A673 (cell line): ENCODE results near the gene SMARCC2. TPM values are rescaled to one million over a fixed set of nuclear protein-coding genes. Genes with fewer than 3 reads are reported as not detected.

Experiments
- BruUV-seq: library from RNA; stranded (reverse); fragments of 400-500 nt; replicated peaks from 2 replicates; lab custom pipeline; 2021; lab: Mats Ljungman, UMichigan
- CTCF ChIA-PET: fragments of 300-600 bp; sonication (Branson Sonifier 250); formaldehyde crosslinking; loops from one replicate; lab custom pipeline; 2022; ENCODE audit warnings: antibody characterized with exemption; lab: Charles Lee
- POLR2A ChIA-PET: fragments of 300-600 bp; sonication (Branson Sonifier 250); formaldehyde crosslinking; loops from one replicate; lab custom pipeline; 2022; ENCODE audit warnings: antibody characterized with exemption; ENCODE audit not compliant: low non-redundant PET; lab: Charles Lee
- DNase-seq: peaks from one replicate; pipeline ENCODE4 v3.0.0-alpha.2; 2015; ENCODE audit warnings: low spot score
- H3K27ac ChIP-seq: fragments of 200-600 bp; sonication (generic); 2 replicates; pipeline ENCODE4 v1.5.1; 2016; ENCODE audit warnings: mixed run types, low read depth, mild to moderate bottlenecking, mixed read lengths, antibody characterized with exemption, low read length; ENCODE audit not compliant: poor library complexity, severe bottlenecking
- H3K27me3 ChIP-seq: fragments of 200-600 bp; sonication (generic); replicated peaks from 2 replicates; pipeline ENCODE4 v1.6.1; 2017; ENCODE audit warnings: mixed run types, low read depth, mild to moderate bottlenecking, mixed read lengths, antibody characterized with exemption, low read length; ENCODE audit not compliant: insufficient read depth, poor library complexity
- H3K36me3 ChIP-seq: fragments of 200-600 bp; sonication (generic); 2 replicates; pipeline ENCODE4 v1.6.1; 2016; ENCODE audit warnings: mixed run types, mild to moderate bottlenecking, mixed read lengths, antibody characterized with exemption, low read length; ENCODE audit not compliant: insufficient read depth, poor library complexity, severe bottlenecking
- H3K4me1 ChIP-seq: fragments of 200-600 bp; sonication (generic); 2 replicates; pipeline ENCODE4 v1.6.1; 2017; ENCODE audit warnings: mixed run types, mild to moderate bottlenecking, mixed read lengths, antibody characterized with exemption, low read length; ENCODE audit not compliant: insufficient read depth, poor library complexity, severe bottlenecking
- H3K4me3 ChIP-seq: fragments of 200-600 bp; sonication (generic); 2 replicates; pipeline ENCODE4 v1.5.1; 2016; ENCODE audit warnings: low read depth, mixed run types, mild to moderate bottlenecking, mixed read lengths, low read length; ENCODE audit not compliant: poor library complexity, severe bottlenecking
- H3K9me3 ChIP-seq: fragments of 200-600 bp; sonication (generic); 2 replicates; pipeline ENCODE4 v1.6.1; 2016; ENCODE audit warnings: mixed run types, low read depth, mild to moderate bottlenecking, mixed read lengths, antibody characterized with exemption, low read length; ENCODE audit not compliant: poor library complexity, severe bottlenecking
- EZH2 ChIP-seq: fragments of 200-600 bp; sonication (generic); IDR thresholded peaks from 2 replicates; pipeline ENCODE4 v1.6.1; 2017; ENCODE audit warnings: borderline replicate concordance, low read depth, mild to moderate bottlenecking, mixed read lengths, antibody characterized with exemption, low read length; ENCODE audit not compliant: poor library complexity, severe bottlenecking
- intact Hi-C: fragments of 100-400 bp; cut with micrococcal nuclease; formaldehyde crosslinking; loops from one replicate; pipeline ENCODE4 v1.10.0; 2022; ENCODE audit not compliant: unreplicated experiment
- total RNA-seq: library from RNA; stranded (reverse); gene quantifications from 2 replicates; pipeline ENCODE4 v1.2.3, GENCODE V29; 2021
- TF ChIP-seq, protein P1 (sequence below): fragments of 300-800, 200-600 bp; sonication (generic); conservative IDR thresholded peaks from 2 replicates; pipeline ENCODE4 v1.5.1; 2017; ENCODE audit warnings: low read depth, mild to moderate bottlenecking, antibody characterized with exemption, low read length, moderate library complexity, mixed read lengths

The SMARCC2 gene
- total RNA-seq, 1 experiment from 2014 or later, result 133 TPM

DNA sequence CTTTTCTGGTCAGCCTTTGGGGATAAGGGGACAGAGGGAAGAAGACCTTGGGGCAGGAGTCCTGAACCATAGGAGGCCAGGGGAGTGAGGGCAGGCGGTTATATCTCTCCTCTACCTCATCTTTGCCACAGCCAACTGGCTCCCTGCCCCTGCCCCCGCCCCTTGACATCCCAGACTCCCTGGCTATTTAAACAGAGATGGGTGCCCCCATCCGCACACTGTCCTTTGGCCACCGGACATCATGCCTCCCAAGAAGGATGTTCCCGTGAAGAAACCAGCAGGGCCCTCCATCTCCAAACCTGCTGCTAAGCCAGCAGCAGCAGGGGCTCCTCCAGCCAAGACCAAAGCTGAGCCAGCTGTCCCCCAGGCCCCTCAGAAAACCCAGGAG lies 35.6 kb downstream of the SMARCC2 start:
- DNase-seq, result no peak
- Histone ChIP-seq H3K36me3 (no peaks in the 10 kb centered on the region), H3K4me3 (peak overlapping the region; percentile 56), H3K27me3 (no peaks in the 10 kb centered on the region), H3K4me1 (peaks cover 20% of the 10 kb centered on the region), H3K9me3 (no peaks in the 10 kb centered on the region), H3K27ac (peak overlapping the region; percentile 79)
- no TSS peak for BruUV-seq
- intact Hi-C loops, result no loop called here
- ChIA-PET POLR2A (no interaction called here), CTCF (no interaction called here)
- TF ChIP-seq, protein P1, sequence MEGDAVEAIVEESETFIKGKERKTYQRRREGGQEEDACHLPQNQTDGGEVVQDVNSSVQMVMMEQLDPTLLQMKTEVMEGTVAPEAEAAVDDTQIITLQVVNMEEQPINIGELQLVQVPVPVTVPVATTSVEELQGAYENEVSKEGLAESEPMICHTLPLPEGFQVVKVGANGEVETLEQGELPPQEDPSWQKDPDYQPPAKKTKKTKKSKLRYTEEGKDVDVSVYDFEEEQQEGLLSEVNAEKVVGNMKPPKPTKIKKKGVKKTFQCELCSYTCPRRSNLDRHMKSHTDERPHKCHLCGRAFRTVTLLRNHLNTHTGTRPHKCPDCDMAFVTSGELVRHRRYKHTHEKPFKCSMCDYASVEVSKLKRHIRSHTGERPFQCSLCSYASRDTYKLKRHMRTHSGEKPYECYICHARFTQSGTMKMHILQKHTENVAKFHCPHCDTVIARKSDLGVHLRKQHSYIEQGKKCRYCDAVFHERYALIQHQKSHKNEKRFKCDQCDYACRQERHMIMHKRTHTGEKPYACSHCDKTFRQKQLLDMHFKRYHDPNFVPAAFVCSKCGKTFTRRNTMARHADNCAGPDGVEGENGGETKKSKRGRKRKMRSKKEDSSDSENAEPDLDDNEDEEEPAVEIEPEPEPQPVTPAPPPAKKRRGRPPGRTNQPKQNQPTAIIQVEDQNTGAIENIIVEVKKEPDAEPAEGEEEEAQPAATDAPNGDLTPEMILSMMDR, result no peak
- no peak for TF ChIP-seq EZH2

DNA sequence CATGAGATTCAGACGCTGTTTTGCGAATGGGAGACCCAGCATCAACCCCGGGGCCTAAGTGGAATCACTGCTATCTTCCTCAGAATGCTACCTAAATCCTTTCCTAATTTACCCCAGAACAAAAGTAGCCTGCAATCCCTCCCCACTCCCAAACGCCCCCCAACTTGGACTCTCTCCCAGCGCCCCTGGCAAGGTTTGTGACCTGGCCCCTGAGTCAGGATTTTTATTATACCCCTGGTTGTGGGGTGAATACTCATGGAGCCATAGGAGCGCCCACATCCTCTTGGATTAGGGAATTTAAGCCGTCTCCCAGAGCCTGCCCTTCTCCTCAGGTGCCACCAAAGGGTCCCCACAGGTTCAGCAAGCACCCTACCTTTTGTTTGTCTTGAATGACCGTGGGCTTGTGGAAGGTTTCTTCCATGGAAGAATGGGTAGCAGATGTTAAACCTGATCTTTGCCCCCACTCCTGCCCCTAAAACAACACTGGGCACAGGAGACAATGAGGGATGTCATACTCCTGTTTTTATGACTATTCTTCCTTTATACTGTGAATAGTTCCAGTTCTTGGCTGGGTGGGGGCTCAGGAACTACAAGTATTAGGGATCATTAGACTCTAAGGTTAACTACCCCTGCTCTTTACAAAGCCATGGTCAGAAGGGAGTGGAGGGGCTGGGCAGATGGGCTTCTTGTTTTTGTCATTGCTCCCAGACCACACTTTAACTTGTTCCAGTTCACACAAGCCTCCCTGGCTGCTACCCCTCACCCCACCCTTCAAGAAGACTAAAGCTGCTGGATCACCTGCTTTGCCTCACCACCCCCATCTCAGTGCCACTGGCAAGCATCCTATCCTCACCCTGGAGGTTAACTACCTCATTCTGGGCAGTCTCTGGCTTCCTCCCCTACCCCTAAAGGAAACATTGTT lies 36.3 kb downstream of the SMARCC2 start:
- Histone ChIP-seq H3K36me3 (no peaks in the 10 kb centered on the region), H3K4me3 (peak overlapping the region; percentile 56), H3K4me1 (peaks cover 20% of the 10 kb centered on the region), H3K27me3 (no peaks in the 10 kb centered on the region), H3K9me3 (no peaks in the 10 kb centered on the region), H3K27ac (peak overlapping the region; percentile 79)
- intact Hi-C loops, result no loop called here
- BruUV-seq, result TSS peak; percentile 85
- ChIA-PET POLR2A (no interaction called here), CTCF (no interaction called here)
- DNase-seq, result no peak
- TF ChIP-seq, protein P1, result no peak

DNA sequence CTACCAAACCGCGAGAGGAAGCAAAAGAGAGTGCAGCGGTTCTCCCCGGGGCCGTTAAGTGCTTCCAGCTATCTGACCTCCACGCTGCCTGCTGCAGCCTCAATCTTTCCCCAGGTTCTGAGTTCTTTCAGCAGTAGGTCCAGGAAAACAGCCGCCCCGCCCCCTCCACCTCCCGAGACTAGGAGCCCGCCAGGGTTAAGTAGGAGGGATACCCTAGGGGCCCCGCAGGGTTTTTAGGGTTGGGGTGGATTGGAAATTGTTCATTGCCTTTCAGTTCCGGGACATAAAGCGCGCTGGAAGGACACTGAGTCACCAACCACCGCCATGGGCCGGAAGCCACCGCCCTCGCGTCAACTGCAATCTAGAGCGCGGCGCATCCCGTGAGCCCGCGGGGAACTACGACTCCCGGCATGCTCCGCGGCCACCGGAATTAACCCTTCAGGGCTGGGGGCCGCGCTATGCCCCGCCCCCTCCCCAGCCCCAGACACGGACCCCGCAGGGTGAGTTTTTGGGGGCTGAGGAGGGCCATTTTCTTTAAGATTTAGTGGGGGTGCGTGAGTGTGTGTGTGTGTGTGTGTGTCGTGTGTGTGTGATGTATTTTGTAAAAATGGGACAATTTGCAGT lies 37.0 kb downstream of the SMARCC2 start, which contains the start of gene MYL6B:
Gene MYL6B, plus strand, starts transcription at position 456 of the 624 bp plus-strand sequence. CDS start 1,332 bp downstream, outside the sequence.
- CTCF ChIA-PET, result no interaction called here
- peak within 1 kb of the TSS; percentile 56 for H3K4me3 ChIP-seq
- intact Hi-C loops, result no loop called here
- peak; percentile 96 for DNase-seq
- POLR2A ChIA-PET, result interaction anchor here (0.6 kb wide), 2 partner anchors 11 to 25 kb away, joined by 3 to 6 read pairs; no protein-coding TSS in a partner anchor
- H3K27ac ChIP-seq, result peak within 1 kb of the TSS; percentile 79
- no peak for TF ChIP-seq EZH2
- TF ChIP-seq, protein P1, result no peak
- no peaks in the 10 kb centered on the region for H3K36me3 ChIP-seq
- BruUV-seq, result no TSS peak
- H3K4me1 ChIP-seq, result peaks cover 20% of the 10 kb centered on the region
- no peaks in the 10 kb centered on the region for H3K9me3 ChIP-seq
- no peaks in the 10 kb centered on the region for H3K27me3 ChIP-seq
